ENCODE results near the gene MLYCD. TPM values are rescaled to one million over a fixed set of nuclear protein-coding genes. Genes with fewer than 3 reads are reported as not detected.

The MLYCD gene
- total RNA-seq, 8 experiments from 2014 or later = 2.0 to 10.2 (median 3.0) TPM

- ATAC-seq (replicated peaks in 6 of 8) = peak in 1 of 8 experiments; percentile 10
- no peak overlapping the region for H3K4me3 ChIP-seq
- in situ Hi-C loops (cut with MboI; ENCODE audit: low pct_unique_long_range_greater_than_20kb in 2 of 9, low sequenced_read_pairs in 9 of 9, unreplicated experiment in 9 of 9) = loop anchor here in 1 of 9 experiments (25.0 kb wide), 1 partner anchor 555 kb away; no protein-coding TSS in a partner anchor
- 48 to 100% (median 100%) methylated on average over 3 to 4 of the region's 11 CpGs; no CpG with 5 or more reads in 7 of the 10 experiments for WGBS, 10 experiments
- H3K4me1 ChIP-seq (replicated peaks in 1 of 2) = no peaks in the 10 kb centered on the region
- H3K27ac ChIP-seq = no peak overlapping the region
Measured at GRCh38 chr16:83932304-83932703, 33.4 kb downstream of the MLYCD start.

- in situ Hi-C loops (cut with MboI; ENCODE audit: low pct_unique_long_range_greater_than_20kb in 2 of 9, low sequenced_read_pairs in 9 of 9, unreplicated experiment in 9 of 9) = loop anchor here in 1 of 9 experiments (25.0 kb wide), 1 partner anchor 554 kb away; no protein-coding TSS in a partner anchor
- Histone ChIP-seq H3K27ac (no peak overlapping the region), H3K4me3 (no peak overlapping the region), H3K4me1 (replicated peaks in 1 of 2) (no peaks in the 10 kb centered on the region)
- 50 to 93% (median 86%) methylated on average over 1 to 6 of the region's 25 CpGs; no CpG with 5 or more reads in 6 of the 10 experiments for WGBS, 10 experiments
- ATAC-seq (replicated peaks in 6 of 8) = peak in 1 of 8 experiments; percentile 52
Measured at GRCh38 chr16:83932955-83933673, 34.2 kb downstream of the MLYCD start.

GRCh38 chr16:83933885-83934683 is 35.2 kb downstream of the MLYCD start:
- ATAC-seq (replicated peaks in 6 of 8) = no peak
- no peak overlapping the region for H3K4me3 ChIP-seq

DNA sequence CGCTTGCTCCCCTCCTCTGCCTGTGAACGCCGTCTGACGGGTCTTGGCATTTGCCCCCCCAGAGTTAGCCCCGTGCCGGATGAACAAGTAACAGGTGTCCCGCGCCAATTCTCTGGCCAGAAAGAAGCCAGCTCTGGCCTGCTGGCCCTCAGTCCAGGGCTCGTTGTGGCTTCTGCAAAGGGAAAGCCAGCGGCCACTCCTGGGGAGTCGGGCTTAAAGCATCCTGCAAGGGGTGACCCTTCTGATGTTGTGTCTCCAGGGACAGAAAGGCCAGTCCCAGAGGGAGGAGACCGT is 35.7 kb downstream of the MLYCD start:
- WGBS, 10 experiments = 58 to 93% (median 83%) methylated on average over 1 to 4 of the region's 12 CpGs; no CpG with 5 or more reads in 5 of the 10 experiments
- H3K4me3 ChIP-seq = no peak overlapping the region
- no peaks in the 10 kb centered on the region for H3K4me1 ChIP-seq (replicated peaks in 1 of 2)
- no peak for ATAC-seq (replicated peaks in 6 of 8)
- no peak overlapping the region for H3K27ac ChIP-seq
- in situ Hi-C loops (cut with MboI; ENCODE audit: low pct_unique_long_range_greater_than_20kb in 2 of 9, low sequenced_read_pairs in 9 of 9, unreplicated experiment in 9 of 9) = loop anchor here in 1 of 9 experiments (25.0 kb wide), 1 partner anchor 553 kb away; no protein-coding TSS in a partner anchor

More at GRCh38 chr16:83933885-83934683, 35.2 kb downstream of the MLYCD start:
- Histone ChIP-seq H3K27ac (no peak overlapping the region), H3K4me1 (replicated peaks in 1 of 2) (no peaks in the 10 kb centered on the region)
- in situ Hi-C loops (cut with MboI; ENCODE audit: low pct_unique_long_range_greater_than_20kb in 2 of 9, low sequenced_read_pairs in 9 of 9, unreplicated experiment in 9 of 9) = loop anchor here in 1 of 9 experiments (25.0 kb wide), 1 partner anchor 553 kb away; no protein-coding TSS in a partner anchor
- WGBS, 10 experiments = 47 to 100% (median 78%) methylated on average over 1 to 11 of the region's 28 CpGs; no CpG with 5 or more reads in 1 of the 10 experiments

- 85 to 100% (median 93%) methylated on average over 1 to 9 of the region's 30 CpGs; no CpG with 5 or more reads in 3 of the 10 experiments for WGBS, 10 experiments
- Histone ChIP-seq H3K27ac (no peak overlapping the region), H3K4me3 (no peak overlapping the region), H3K4me1 (replicated peaks in 1 of 2) (no peaks in the 10 kb centered on the region)
- ATAC-seq (replicated peaks in 6 of 8) = no peak
- in situ Hi-C loops (cut with MboI; ENCODE audit: low pct_unique_long_range_greater_than_20kb in 2 of 9, low sequenced_read_pairs in 9 of 9, unreplicated experiment in 9 of 9) = loop anchor here in 1 of 9 experiments (25.0 kb wide), 1 partner anchor 552 kb away; no protein-coding TSS in a partner anchor
Measured at GRCh38 chr16:83935005-83935857, 36.3 kb downstream of the MLYCD start.

DNA sequence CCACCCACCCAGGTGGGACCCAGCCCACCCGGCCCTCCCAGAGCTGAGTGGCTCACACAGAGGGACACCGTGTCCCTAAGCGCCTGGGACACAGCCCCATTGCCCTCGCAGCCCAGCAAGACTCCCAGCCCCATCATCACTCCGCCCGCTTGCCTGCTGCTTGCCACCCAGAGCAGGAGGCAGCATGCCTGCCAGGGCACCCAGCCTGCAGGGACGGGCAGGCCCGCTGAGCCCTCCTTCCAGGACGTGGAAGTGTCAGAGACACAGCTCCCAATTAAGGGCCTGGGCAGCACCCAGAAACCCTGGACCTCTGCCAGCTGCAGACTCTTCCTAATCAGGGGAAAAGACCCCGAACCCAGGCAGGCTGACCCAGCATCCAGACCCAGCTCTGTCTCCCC is 36.9 kb downstream of the MLYCD start:
- no peaks in the 10 kb centered on the region for H3K4me1 ChIP-seq (replicated peaks in 1 of 2)
- in situ Hi-C loops (cut with MboI; ENCODE audit: low pct_unique_long_range_greater_than_20kb in 2 of 9, low sequenced_read_pairs in 9 of 9, unreplicated experiment in 9 of 9) = loop anchor here in 1 of 9 experiments (25.0 kb wide), 1 partner anchor 551 kb away; no protein-coding TSS in a partner anchor
- no peak for ATAC-seq (replicated peaks in 6 of 8)
- WGBS, 10 experiments = no CpG with 5 or more reads among the region's 10 CpGs
- no peak overlapping the region for H3K4me3 ChIP-seq
- H3K27ac ChIP-seq = no peak overlapping the region

- ATAC-seq (replicated peaks in 6 of 8) = peak in 1 of 8 experiments; percentile 26
- 66 to 100% (median 81%) methylated on average over 1 to 11 of the region's 19 CpGs; no CpG with 5 or more reads in 6 of the 10 experiments for WGBS, 10 experiments
- no peaks in the 10 kb centered on the region for H3K4me1 ChIP-seq (replicated peaks in 1 of 2)
- H3K27ac ChIP-seq = no peak overlapping the region
- in situ Hi-C loops (cut with MboI; ENCODE audit: low pct_unique_long_range_greater_than_20kb in 2 of 9, low sequenced_read_pairs in 9 of 9, unreplicated experiment in 9 of 9) = loop anchor here in 1 of 9 experiments (25.0 kb wide), 1 partner anchor 551 kb away; no protein-coding TSS in a partner anchor
- no peak overlapping the region for H3K4me3 ChIP-seq
Measured at GRCh38 chr16:83936581-83937165, 37.8 kb downstream of the MLYCD start.

- H3K4me1 ChIP-seq (replicated peaks in 1 of 2) = no peaks in the 10 kb centered on the region
- ATAC-seq (replicated peaks in 6 of 8) = no peak
- no peak overlapping the region for H3K27ac ChIP-seq
- in situ Hi-C loops (cut with MboI; ENCODE audit: low pct_unique_long_range_greater_than_20kb in 2 of 9, low sequenced_read_pairs in 9 of 9, unreplicated experiment in 9 of 9) = loop anchor here in 1 of 9 experiments (25.0 kb wide), 1 partner anchor 550 kb away; no protein-coding TSS in a partner anchor
- 29 to 100% (median 82%) methylated on average over 1 to 2 of the region's 2 CpGs; no CpG with 5 or more reads in 4 of the 10 experiments for WGBS, 10 experiments
- H3K4me3 ChIP-seq = no peak overlapping the region
Measured at GRCh38 chr16:83937267-83937666, 38.4 kb downstream of the MLYCD start.

DNA sequence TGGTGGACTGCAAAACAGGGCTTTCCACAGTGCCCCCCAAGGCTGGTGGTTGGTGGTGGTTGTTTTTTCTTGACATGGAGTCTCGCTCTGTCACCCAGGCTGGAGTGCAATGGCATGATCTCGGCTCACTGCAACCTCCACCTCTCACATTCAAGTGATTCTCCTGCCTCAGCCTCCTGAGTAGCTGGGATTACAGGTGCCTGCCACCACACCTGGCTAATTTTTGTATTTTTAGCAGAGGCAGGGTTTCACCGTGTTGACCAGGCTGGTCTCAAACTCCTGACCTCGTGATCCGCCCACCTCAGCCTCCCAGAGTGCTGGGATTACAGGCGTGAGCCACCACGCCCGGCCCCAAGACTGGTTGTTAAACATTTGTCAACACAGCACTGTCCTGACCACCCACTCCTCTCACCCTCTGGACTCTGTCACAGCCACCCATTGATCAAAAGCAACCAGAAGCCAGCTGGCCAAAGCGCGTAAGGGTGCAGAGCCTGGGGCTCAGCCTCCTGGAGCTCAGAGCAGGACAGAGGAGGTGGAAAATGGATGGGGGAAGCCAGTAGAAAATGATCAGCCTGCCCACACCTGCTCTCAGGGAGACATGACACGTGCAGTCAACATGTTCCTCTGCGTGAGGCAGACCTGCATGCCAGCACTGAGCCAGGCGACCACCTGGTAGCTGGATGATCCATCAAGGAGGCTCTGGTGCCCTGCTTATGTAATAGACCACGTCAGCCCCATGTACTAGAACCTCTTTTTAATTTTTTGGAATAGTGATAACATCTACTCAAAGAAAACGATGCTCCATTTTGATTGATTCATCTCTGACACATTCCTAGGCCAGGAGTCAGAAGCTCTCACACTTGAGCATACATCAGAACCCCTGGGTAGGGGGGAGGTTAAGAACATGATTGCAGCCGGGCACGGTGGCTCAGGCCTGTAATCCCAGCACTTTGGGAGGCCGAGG is 39.3 kb downstream of the MLYCD start:
- ATAC-seq (replicated peaks in 6 of 8) = no peak

GRCh38 chr16:83939266-83939855 is 40.4 kb downstream of the MLYCD start:
- no peaks in the 10 kb centered on the region for H3K4me1 ChIP-seq (replicated peaks in 1 of 2)
- H3K27ac ChIP-seq = no peak overlapping the region
- WGBS, 10 experiments = 57 to 100% (median 89%) methylated on average over 1 to 11 of the region's 12 CpGs; no CpG with 5 or more reads in 1 of the 10 experiments
- no peak overlapping the region for H3K4me3 ChIP-seq
- ATAC-seq (replicated peaks in 6 of 8) = no peak
- in situ Hi-C loops (cut with MboI; ENCODE audit: low pct_unique_long_range_greater_than_20kb in 2 of 9, low sequenced_read_pairs in 9 of 9, unreplicated experiment in 9 of 9) = loop anchor here in 1 of 9 experiments (25.0 kb wide), 1 partner anchor 548 kb away; no protein-coding TSS in a partner anchor

More for the DNA sequence above, 39.3 kb downstream of the MLYCD start:
- no peaks in the 10 kb centered on the region for H3K4me1 ChIP-seq (replicated peaks in 1 of 2)
- WGBS, 10 experiments = 62 to 100% (median 87%) methylated on average over 1 to 14 of the region's 18 CpGs
- in situ Hi-C loops (cut with MboI; ENCODE audit: low pct_unique_long_range_greater_than_20kb in 2 of 9, low sequenced_read_pairs in 9 of 9, unreplicated experiment in 9 of 9) = loop anchor here in 1 of 9 experiments (25.0 kb wide), 1 partner anchor 549 kb away; no protein-coding TSS in a partner anchor
- no peak overlapping the region for H3K4me3 ChIP-seq
- H3K27ac ChIP-seq = no peak overlapping the region

DNA sequence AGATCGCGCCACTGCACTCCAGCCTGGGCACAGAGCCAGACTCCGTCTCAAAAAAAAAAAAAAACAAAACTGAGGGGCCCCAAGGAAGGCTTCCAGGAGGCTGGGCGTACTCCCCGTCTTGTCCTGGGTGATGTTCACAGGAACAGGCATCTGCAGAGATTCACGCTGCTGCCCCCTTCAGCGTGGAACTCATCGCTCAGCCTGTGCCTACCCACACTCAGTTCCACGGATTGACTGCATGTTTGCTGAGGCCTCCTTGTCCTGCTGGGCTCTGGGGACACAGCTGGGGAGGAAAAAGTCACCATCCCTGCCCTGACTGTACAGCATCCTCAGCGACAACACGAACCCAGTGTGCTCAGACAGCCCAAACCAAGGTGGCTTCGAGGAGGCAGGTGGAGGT is 41.2 kb downstream of the MLYCD start:
- Histone ChIP-seq H3K27ac (no peak overlapping the region), H3K4me1 (replicated peaks in 1 of 2) (no peaks in the 10 kb centered on the region), H3K4me3 (no peak overlapping the region)
- in situ Hi-C loops (cut with MboI; ENCODE audit: low pct_unique_long_range_greater_than_20kb in 2 of 9, low sequenced_read_pairs in 9 of 9, unreplicated experiment in 9 of 9) = loop anchor here in 1 of 9 experiments (25.0 kb wide), 1 partner anchor 547 kb away; no protein-coding TSS in a partner anchor
- WGBS, 10 experiments = 0 to 90% (median 41%) methylated on average over 1 to 4 of the region's 12 CpGs; no CpG with 5 or more reads in 5 of the 10 experiments
- peak in 2 of 8 experiments; percentile 47 to 55 for ATAC-seq (replicated peaks in 6 of 8)
